NCI-H146 treated with DMSO at 0.1 percent for 48 hours (cell line): ENCODE data around the gene SHROOM2.

Experiments used
- DNase-seq: peaks from one replicate; lab custom pipeline; 2025; ENCODE audit not compliant: unreplicated experiment; lab: John Stamatoyannopoulos, UW

Gene SHROOM2

GRCh38 chrX:9997524-9997923, 211.3 kb downstream of the SHROOM2 start:
- DNase-seq, result no peak
